CD4-positive, alpha-beta T cell treated with Interleukin-15 for 1 hour (primary cell): ENCODE data around the gene POU6F2.
"Not testable (repeated sequence)": the region's sequence is repeated elsewhere in the genome, so short reads cannot be mapped to it uniquely, and the experiment has no call there.

ENCODE experiments used
- DNase-seq: peaks from one replicate; pipeline ENCODE4 v3.0.0-alpha.2; 2020

Gene POU6F2

GRCh38 chr7:39002755-39003154 is 25.0 kb downstream of the POU6F2 start:
- no peak for DNase-seq

- DNase-seq: no peak
These were observed 27.3 kb downstream of the POU6F2 start for GRCh38 chr7:39005036-39005435.

- no peak for DNase-seq
These were observed 27.8 kb downstream of the POU6F2 start for GRCh38 chr7:39005461-39005860.

- not testable (repeated sequence) for DNase-seq
These were observed 35.6 kb downstream of the POU6F2 start for GRCh38 chr7:39013049-39013939.

- no peak for DNase-seq
These were observed 38.9 kb downstream of the POU6F2 start for GRCh38 chr7:39016609-39017008.

GRCh38 chr7:39017369-39017915 is 39.7 kb downstream of the POU6F2 start:
- no peak for DNase-seq

GRCh38 chr7:39022796-39023195 is 45.1 kb downstream of the POU6F2 start:
- no peak for DNase-seq

- DNase-seq: no peak
These were observed 49.8 kb downstream of the POU6F2 start for GRCh38 chr7:39027491-39027890.

GRCh38 chr7:39033885-39034624 is 56.3 kb downstream of the POU6F2 start:
- DNase-seq: no peak

- DNase-seq: no peak
These were observed 57.4 kb downstream of the POU6F2 start for GRCh38 chr7:39035156-39035555.

- no peak for DNase-seq
These were observed 58.2 kb downstream of the POU6F2 start for GRCh38 chr7:39035903-39036302.

GRCh38 chr7:39042670-39043069 is 65.0 kb downstream of the POU6F2 start:
- DNase-seq: no peak

- no peak for DNase-seq
These were observed 65.8 kb downstream of the POU6F2 start for GRCh38 chr7:39043531-39043930.

- no peak for DNase-seq
These were observed 66.8 kb downstream of the POU6F2 start for GRCh38 chr7:39044489-39044888.

GRCh38 chr7:39045231-39045630 is 67.5 kb downstream of the POU6F2 start:
- DNase-seq: no peak

- DNase-seq: no peak
These were observed 73.6 kb downstream of the POU6F2 start for GRCh38 chr7:39051279-39051678.

GRCh38 chr7:39051707-39052106 is 74.0 kb downstream of the POU6F2 start:
- DNase-seq: no peak

- DNase-seq: no peak
These were observed 77.0 kb downstream of the POU6F2 start for GRCh38 chr7:39054731-39055130.

- DNase-seq: no peak
These were observed 78.4 kb downstream of the POU6F2 start for GRCh38 chr7:39056153-39056552.

GRCh38 chr7:39062811-39063210 is 85.1 kb downstream of the POU6F2 start:
- DNase-seq: no peak

- DNase-seq: no peak
These were observed 91.3 kb downstream of the POU6F2 start for GRCh38 chr7:39069031-39069430.

- peak; percentile 17 for DNase-seq
These were observed 92.5 kb downstream of the POU6F2 start for GRCh38 chr7:39069896-39070881.

- no peak for DNase-seq
These were observed 93.4 kb downstream of the POU6F2 start for GRCh38 chr7:39071116-39071515.
